ENCODE results near the gene TRPM8. TPM values are rescaled to one million over a fixed set of nuclear protein-coding genes. Genes with fewer than 3 reads are reported as not detected.

Gene TRPM8
- total and polyA plus RNA-seq, 8 donors: not detected

GRCh38 chr2:233976087-233976486 is 58.9 kb downstream of the TRPM8 start:
- 57 to 73% (median 64%) methylated on average over 5 of the region's 5 CpGs for WGBS, 5 donors
- Histone ChIP-seq H3K27ac (no peak overlapping the region), H3K4me3 (no peak overlapping the region), H3K27me3 (peaks cover 0 to 27% (median 0%) of the 10 kb centered on the region in 3 donors), H3K4me1 (peaks cover 0 to 10% (median 3%) of the 10 kb centered on the region in 4 donors), H3K36me3 (no peaks in the 10 kb centered on the region), H3K9me3 (no peaks in the 10 kb centered on the region)
- TF ChIP-seq CTCF (IDR thresholded peaks at IDR 0.05) (no peak), EP300 (IDR thresholded peaks at IDR 0.05) (no peak), POLR2A (IDR thresholded peaks at IDR 0.05) (no peak), POLR2AphosphoS5 (IDR thresholded peaks at IDR 0.05) (no peak)
- intact Hi-C loops (cut with DNase I; ENCODE audit: low total_unique reads): no loop called here
- DNase-seq: no peak

GRCh38 chr2:233976690-233977294 is 59.6 kb downstream of the TRPM8 start:
- no peak overlapping the region for H3K27ac ChIP-seq
- TF ChIP-seq EP300 (IDR thresholded peaks at IDR 0.05) (no peak), CTCF (IDR thresholded peaks at IDR 0.05) (peak in 1 of 7 experiments; percentile 56), POLR2A (IDR thresholded peaks at IDR 0.05) (no peak), POLR2AphosphoS5 (IDR thresholded peaks at IDR 0.05) (no peak)
- DNase-seq: peak in 1 of 2 donors; percentile 76
- no peaks in the 10 kb centered on the region for H3K9me3 ChIP-seq
- peaks cover 0 to 22% (median 0%) of the 10 kb centered on the region in 3 donors for H3K27me3 ChIP-seq
- intact Hi-C loops (cut with DNase I; ENCODE audit: low total_unique reads): no loop called here
- 46 to 50% (median 49%) methylated on average over 8 of the region's 8 CpGs for WGBS, 5 donors
- H3K4me3 ChIP-seq: no peak overlapping the region
- no peaks in the 10 kb centered on the region for H3K36me3 ChIP-seq
- H3K4me1 ChIP-seq: peaks cover 0 to 10% (median 3%) of the 10 kb centered on the region in 4 donors

- Histone ChIP-seq H3K27me3 (peaks cover 0 to 20% (median 0%) of the 10 kb centered on the region in 3 donors), H3K4me3 (no peak overlapping the region), H3K27ac (no peak overlapping the region), H3K36me3 (no peaks in the 10 kb centered on the region), H3K9me3 (no peaks in the 10 kb centered on the region), H3K4me1 (peaks cover 0 to 10% (median 3%) of the 10 kb centered on the region in 4 donors)
- no peak for TF ChIP-seq POLR2AphosphoS5 (IDR thresholded peaks at IDR 0.05)
- no peak for TF ChIP-seq EP300 (IDR thresholded peaks at IDR 0.05)
- no peak for TF ChIP-seq CTCF (IDR thresholded peaks at IDR 0.05)
- no peak for TF ChIP-seq POLR2A (IDR thresholded peaks at IDR 0.05)
- intact Hi-C loops (cut with DNase I; ENCODE audit: low total_unique reads): no loop called here
- 64 to 75% (median 69%) methylated on average over 8 of the region's 8 CpGs for WGBS, 5 donors
- no peak for DNase-seq
These were observed 60.2 kb downstream of the TRPM8 start for GRCh38 chr2:233977296-233977837.

- Histone ChIP-seq H3K36me3 (no peaks in the 10 kb centered on the region), H3K4me3 (no peak overlapping the region), H3K27me3 (peaks cover 0 to 20% (median 0%) of the 10 kb centered on the region in 3 donors), H3K4me1 (peaks cover 0 to 10% (median 3%) of the 10 kb centered on the region in 4 donors), H3K9me3 (peaks cover 0 to 3% (median 0%) of the 10 kb centered on the region in 4 donors), H3K27ac (no peak overlapping the region)
- intact Hi-C loops (cut with DNase I; ENCODE audit: low total_unique reads): no loop called here
- no peak for TF ChIP-seq POLR2AphosphoS5 (IDR thresholded peaks at IDR 0.05)
- WGBS, 5 donors: 56 to 67% (median 58%) methylated on average over 4 of the region's 4 CpGs
- DNase-seq: no peak
These were observed 62.6 kb downstream of the TRPM8 start for GRCh38 chr2:233979748-233980147.

All from stomach (tissue), 9 donors.